Measurements from ENCODE around the gene STX17.
"Not testable (repeated sequence)": the region's sequence is repeated elsewhere in the genome, so short reads cannot be mapped to it uniquely, and the experiment has no call there.

Gene STX17

DNA sequence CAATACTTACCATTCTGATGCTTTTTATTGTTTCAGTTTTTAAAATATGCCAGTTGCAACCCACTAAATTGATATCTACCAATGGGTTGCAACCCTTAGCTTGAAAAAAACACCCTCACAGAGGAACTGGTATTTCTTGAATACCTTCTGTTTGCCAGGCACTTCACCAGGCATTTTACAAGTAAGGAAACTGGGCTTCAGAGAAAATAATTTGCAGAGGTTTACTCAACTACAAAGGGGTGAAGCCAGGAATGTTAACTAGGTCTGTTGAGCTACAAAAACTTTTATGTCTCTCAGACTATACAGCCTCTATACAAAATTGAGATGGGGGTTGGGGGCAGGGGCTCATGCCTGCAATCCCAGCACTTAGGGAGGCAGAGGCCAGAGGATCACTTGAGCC, 65.0 kb downstream of the STX17 start:
- no peak for DNase-seq (ENCODE audit: low spot score)

DNA sequence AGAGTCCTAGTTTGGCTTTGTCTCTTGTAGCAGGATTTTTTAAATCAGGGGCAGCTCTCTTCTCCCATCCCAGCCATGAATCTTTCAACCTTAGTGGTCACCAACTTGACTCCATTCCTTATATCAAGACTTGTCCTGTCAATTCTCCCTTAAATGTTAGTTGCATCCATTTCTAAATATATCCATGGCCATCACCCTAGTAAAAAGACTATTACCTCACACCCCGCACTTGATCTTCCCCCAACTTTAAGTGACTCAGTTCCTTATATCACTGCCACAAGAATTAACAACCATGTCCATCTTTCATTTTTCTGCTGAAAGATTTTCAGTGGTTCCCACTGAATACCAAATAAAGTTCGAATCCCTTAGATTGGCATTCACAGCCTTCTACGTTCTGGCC, 67.0 kb downstream of the STX17 start:
- no peak for DNase-seq (ENCODE audit: low spot score)

DNA sequence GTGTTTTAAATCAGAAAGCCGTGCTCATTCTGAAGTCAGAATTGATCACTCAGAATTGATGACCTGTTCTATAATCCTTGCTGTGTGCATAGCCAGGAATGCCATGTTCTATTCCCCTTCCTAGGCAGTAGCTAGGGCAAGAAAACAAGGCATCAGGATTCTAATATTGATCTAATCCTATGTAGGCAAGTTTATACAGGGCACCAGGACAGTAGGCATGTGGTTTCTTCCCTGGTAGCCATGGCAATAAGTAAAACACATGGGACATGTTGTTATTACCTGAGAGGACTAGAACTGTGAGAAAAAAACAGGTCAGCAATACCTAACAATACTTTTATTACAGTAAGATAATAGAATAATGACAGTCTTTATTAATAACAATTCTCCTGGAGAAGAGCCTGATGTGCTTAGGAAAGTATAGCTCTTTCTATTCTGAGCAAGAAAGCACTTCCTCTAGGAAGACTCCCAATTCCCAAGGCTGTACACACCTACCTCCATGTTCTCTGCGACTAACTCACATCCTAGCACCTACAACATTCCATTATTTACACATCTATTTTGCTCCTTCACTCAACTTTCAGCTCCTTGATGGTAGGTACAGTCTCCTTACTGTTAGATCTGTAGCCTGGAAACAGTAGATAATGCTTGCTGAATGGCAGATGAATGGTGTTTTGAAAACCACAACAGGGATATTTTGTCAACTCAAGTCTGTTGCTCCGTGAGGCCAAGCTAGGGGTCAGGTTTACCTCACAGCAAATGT, 70.8 kb downstream of the STX17 start:
- no peak for DNase-seq (ENCODE audit: low spot score)

DNA sequence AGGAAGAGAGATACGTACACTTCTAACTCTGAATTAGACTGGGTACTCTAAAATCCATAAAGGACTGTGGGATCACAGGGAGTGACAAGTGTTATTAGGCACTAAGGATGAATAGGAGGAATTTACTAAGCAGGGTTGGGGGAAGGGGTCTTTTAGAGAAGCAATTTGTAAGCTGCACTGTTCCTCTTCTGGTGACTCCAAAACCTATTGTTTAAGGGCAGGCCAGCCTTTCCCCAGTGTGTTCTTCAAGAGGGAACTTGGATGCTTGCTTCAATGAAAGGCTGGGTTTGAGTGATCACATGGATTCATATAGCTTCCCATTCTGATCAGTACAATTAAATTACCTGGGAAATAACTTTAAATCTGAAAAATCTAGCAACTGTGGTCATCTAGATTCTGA, 71.8 kb downstream of the STX17 start:
- DNase-seq (ENCODE audit: low spot score) = no peak

DNA sequence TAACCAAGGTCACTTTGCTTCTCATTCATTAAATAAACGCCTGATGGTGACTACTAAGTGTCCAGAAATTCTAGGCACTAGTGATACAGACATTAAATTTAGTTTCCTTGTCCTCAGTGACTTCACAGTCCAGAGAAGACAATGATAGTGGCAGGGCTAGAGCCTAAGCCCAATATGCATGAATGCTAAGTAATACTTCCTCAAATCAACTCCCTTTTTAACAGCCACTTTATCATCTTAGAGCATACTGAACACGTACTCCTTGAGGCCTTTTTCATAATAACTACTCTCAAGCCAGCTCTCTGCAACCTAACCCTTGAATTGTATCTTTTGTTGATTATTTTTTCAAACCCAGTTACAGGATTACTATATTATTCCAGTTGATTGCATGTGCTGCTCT, 74.1 kb downstream of the STX17 start:
- DNase-seq (ENCODE audit: low spot score) = no peak

DNA sequence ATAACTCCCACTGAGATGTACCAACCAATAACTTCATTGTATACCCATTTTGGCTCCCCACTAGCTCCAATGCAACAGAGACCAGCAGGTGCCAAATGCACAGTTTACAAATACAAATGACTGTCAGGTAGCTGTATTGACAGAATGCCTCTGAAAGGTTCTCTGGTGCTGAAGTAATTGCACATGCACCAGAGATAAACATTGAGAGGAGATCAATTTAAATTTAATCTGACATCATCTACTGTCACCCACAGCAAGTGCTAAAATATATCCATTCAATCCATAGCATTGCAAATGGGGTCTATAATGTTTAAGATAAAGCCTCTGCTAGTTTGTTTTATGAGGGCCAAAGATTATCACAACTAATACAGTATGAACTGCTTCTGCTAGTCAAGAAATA, 80.2 kb downstream of the STX17 start:
- DNase-seq (ENCODE audit: low spot score) = no peak

DNA sequence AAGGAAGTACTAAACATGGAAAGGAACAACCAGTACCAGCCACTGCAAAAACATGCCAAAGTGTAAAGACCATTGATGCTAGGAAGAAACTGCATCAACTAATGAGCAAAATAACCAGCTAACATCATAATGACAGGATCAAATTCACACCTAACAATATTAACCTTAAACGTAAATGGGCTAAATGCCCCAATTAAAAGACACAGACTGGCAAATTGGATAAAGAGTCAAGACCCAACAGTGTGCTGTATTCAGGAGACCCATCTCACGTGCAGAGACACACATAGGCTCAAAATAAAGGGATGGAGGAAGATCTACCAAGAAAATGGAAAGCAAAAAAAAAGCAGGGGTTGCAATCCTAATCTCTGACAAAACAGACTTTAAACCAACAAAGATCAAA, 84.1 kb downstream of the STX17 start:
- not testable (repeated sequence) for DNase-seq (ENCODE audit: low spot score)

DNA sequence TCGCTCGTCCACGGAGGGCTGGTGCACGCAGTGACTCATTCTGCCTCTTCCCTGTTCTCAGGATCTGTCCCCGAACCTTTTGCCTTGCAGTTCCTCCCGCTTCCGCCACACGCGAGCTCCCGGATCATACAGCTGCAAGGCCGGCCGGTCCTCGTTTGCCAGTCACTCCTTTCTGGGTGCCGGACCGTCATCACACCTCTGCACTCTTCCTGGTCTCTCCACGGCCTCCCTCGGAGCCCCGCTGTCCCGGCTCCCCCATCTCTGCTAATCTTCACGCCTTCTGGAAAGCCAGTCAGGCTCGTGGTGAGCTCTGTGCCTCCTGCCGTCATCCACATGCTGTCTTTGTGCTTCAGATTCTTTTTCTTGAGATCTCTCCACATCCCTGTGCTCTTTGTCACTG, 91.8 kb downstream of the STX17 start:
- DNase-seq (ENCODE audit: low spot score) = no peak

DNA sequence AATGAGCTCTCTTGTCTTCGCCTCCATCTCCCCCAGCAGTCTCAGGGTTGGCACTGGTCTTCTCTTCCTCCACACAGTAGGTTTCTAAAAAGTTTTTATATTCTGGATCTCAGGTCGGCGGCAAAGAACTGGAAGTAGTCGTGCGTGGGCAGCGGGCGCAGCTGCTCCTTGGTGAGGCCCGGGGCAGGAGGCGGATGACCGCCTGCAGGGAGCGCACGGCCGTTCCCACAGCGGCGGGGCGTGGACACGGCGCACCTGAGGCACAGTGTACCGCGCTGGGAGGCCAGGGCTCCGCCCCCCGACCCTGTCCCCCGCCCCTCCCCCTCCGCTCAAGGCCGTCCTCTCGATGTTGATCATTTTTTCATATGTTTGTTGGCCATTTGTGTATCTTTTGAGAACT, 92.4 kb downstream of the STX17 start:
- DNase-seq (ENCODE audit: low spot score) = no peak

DNA sequence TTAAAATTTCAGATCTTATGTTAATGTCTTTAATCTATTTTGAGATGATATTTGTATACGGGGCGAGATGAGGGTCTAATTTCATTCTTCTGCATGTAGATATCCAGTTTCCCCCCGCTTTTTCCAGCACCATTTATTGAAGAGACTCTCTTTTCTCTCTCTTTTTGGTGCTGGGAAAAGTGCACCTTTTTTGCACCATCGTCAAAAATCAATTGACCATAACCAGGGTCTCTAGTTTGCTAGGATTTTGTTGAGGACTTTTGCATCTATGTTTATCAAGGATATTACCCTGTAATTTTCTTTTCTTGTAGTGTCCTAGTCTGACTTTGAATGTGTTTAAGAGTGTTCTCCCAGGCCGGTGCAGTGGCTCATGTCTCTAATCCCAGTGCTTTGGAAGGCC, 93.3 kb downstream of the STX17 start:
- DNase-seq (ENCODE audit: low spot score) = no peak

DNA sequence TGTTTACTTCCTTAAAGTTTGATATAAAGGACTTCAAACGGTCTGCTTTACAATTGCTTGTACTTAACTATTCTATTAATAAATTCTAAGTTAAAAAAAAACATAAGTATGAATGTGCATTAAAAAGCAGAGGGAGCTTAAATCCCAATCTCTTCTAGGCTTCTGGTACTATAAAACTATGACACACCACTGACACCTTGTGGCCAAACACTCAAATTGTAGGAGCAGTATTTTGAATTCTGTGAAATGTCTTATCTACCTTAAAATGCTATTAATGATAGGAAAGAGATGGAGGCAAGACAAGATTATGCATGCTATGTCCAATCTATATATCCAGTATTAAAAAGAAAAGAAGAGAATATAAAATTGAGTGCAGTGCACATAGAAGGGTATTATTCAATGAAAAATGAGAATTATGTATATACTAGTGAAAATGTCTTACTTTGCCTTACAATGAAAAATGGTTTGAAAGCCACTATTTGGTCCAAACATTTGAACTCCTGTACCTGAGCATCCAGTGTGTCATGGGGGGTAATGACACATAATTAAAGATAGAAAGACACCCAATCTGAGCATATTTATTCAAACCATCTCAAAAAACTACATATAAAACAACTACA, 104.7 kb downstream of the STX17 start:
- peak; percentile 61 for DNase-seq (ENCODE audit: low spot score)

DNA sequence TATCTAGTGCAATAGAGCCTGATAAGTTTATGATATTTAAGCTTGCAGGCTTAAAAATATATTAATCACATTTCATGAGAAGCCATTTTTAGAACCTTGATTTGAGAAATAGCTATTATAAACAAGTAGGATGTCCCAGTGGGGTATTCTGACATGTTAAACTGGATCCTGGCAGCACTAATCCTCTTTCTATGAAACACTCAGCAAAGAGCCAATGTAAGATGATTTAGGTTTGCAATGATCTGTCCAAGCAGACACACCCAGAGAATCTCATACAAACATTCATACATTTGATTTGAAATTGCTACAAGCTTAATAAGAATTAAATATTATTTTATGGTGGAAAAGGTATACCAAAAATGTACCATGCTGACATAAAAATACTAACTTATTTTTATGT, 105.8 kb downstream of the STX17 start:
- no peak for DNase-seq (ENCODE audit: low spot score)

DNA sequence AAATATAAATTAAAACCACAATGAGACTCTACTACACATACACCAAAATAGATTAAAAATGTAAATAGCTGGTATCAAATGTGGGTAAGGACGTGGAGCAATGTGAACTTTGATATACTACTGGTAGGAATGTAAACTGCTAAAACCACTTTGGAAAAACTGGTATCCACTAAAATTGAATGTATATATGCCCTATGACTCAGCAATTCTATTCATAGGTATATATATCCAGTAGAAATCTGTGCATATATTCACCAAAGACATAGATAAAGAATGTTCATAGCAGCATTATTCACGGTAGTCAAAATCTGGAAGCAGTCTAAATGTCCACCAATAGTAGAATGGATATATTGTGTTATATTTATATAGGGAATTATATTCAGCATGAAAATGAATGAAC, 107.1 kb downstream of the STX17 start:
- DNase-seq (ENCODE audit: low spot score) = no peak

DNA sequence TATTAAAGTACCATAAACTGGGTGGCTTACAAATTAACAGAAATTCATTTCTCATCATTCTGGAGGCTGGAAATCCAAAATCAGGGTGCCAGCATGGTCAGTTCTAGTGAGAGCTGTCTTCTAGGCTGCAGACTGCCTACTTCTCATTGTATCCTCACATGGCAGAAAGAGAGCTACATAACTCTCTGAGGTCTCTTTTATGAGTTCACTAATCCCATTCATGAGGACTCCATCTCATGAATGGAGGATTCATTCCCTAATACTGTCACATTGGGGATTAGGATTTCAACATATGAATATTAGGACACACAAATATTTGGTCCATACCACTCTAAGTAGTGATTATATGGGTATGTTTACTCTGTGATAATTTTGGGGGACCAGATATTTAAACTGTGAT, 108.4 kb downstream of the STX17 start:
- no peak for DNase-seq (ENCODE audit: low spot score)

DNA sequence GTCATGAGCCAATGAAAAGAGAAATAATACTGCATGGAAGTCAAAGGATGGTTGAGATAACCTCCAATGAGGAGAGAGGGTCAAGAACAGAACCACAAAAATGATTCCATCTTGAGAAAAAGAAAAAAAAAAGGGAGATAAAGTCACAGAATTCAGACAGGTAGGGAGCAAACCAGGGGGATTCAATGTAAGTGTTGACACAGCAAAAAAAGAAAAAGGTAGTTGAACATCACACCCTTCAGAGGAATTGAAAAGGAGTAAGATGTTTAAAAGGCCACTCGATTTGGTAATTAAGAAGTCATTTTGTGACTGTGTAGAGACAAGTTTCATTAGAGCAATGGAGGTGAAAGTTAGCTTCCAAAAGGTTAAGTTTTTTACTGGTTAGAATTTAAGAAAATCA, 113.1 kb downstream of the STX17 start:
- no peak for DNase-seq (ENCODE audit: low spot score)

Data from SW480 (cell line).